EH (cell line): Measurements from ENCODE around the gene NUP62CL.
A peak's percentile ranks its signal among the peaks of the same experiment; 100 is the strongest.
"Not testable (repeated sequence)": the region's sequence is repeated elsewhere in the genome, so short reads cannot be mapped to it uniquely, and the experiment has no call there.

ENCODE experiments used
- DNase-seq: peaks from one replicate; pipeline ENCODE4 v3.0.0-alpha.2; 2015; ENCODE audit warnings: low read depth

NUP62CL gene, protein sequence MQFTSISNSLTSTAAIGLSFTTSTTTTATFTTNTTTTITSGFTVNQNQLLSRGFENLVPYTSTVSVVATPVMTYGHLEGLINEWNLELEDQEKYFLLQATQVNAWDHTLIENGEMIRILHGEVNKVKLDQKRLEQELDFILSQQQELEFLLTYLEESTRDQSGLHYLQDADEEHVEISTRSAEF

DNA sequence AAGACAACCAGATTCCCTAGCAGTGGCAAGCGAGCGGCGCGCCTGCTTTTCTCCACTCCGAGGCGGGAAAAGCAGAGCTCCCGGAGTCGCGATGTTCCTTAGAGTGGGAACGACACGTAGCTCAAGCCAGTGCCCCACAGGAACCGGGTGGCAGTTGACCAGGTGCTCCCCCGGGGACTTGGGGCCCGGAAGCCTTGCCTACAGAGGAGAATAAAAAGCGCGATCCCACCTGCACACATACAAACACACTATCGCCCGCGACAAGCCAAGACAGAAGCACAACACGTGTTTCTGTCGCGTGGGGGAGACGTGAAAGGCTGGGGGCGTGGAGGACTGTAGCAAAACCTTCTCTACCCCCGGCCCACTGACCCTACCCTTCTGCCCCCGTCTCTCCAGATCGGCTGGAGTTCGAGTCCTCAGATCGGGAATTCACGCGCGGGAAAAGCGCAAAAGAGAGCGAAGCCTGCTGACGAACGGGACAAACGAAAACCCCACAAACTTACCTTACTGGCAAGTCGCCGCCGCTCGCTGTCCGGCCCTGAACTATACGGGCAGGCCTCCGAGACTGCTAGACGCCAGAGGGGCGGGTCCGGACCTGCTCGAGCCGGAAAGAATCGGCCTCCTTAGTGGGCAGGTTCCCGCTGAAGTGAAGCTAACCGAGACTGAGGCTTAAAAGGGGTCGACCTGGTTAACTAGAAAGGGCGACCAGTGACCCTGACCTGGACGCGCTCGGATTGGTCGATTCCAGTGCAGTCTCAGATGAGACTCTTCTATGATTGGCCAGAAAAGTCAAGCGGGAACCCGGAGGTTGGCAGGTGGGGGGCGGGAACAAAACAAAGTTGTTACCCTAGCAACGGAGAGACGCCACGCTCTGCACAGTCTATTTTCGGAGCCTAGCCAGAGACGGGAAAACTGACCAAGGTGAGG lies at the start of gene NUP62CL, which contains the start of gene DNAAF6:
Gene NUP62CL, minus strand, starts transcription at position 664 of the 927 bp plus-strand sequence. CDS start 31,287 bp downstream, outside the sequence.
Gene DNAAF6, plus strand, starts transcription at position 842 of the 927 bp plus-strand sequence. CDS start 6,265 bp downstream, outside the sequence.
- peak; percentile 41 for DNase-seq

DNA sequence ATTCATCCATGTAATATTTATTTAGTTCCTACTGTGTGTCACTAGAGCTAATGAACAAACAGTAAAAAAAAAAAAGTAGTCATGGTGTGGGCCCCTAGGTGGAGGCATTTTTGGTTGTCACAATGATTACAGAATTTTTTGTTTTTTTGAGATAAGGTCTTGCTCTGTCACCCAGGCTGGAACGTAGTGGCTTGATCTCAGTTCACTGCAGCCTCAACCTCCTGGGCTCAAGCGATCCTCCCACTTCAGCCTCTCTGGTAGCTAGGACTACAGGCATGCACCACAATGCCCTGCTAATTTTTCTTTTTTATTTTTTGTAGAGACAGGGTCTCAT lies 22.2 kb upstream of the NUP62CL start:
- no peak for DNase-seq

- no peak for DNase-seq
Observed at GRCh38 chrX:107227780-107228485, 21.7 kb upstream of the NUP62CL start.

- no peak for DNase-seq
Observed at GRCh38 chrX:107226757-107227156, 20.5 kb upstream of the NUP62CL start.

- DNase-seq = no peak
Observed at GRCh38 chrX:107213477-107213876, 7.2 kb upstream of the NUP62CL start.

- no peak for DNase-seq
Observed at GRCh38 chrX:107207943-107208342, 1.7 kb upstream of the NUP62CL start.

DNA sequence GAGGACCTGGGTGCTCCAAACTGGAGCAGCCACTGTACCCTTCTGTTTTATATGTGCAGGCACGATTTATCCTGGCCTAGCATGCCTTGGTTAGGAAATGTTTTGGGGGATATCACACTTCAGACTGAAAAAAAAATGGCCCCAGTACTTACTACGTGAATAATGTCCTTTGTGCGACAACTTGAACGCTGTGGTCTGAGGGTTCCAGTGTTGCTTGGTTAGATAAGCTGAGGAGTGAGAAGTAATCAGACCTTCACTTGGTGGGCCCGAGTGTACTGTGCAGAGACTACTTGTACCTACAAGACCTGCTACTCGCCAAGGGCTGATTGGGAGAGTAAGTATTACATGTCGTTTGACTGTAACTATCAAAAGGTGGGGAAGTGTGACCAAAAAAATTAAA lies 856 bp upstream of the NUP62CL start:
- no peak for DNase-seq

DNA sequence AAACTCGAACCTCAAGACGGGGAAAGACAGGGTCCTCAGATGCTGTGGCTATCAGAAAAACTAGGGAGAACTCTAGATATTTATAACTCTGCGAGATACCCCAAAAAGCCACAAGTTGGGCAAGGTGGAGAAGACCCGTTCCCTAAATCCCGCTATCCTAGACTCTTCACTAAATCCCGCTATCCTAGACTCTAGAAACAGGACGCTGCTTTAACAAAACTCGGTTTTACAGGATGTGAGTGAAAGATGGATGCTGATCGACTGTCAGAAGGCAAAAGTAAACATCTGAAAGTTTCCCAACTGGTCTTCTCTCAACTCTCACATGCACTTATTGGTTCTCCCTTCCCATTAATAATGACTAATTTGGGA lies 448 bp upstream of the NUP62CL start:
- DNase-seq = no peak

- no peak for DNase-seq
Observed at GRCh38 chrX:107204068-107204605, 2.1 kb downstream of the NUP62CL start.

- no peak for DNase-seq
Observed at GRCh38 chrX:107199491-107199890, 6.7 kb downstream of the NUP62CL start.

- not testable (repeated sequence) for DNase-seq
Observed at GRCh38 chrX:107198074-107198473, 8.2 kb downstream of the NUP62CL start.

DNA sequence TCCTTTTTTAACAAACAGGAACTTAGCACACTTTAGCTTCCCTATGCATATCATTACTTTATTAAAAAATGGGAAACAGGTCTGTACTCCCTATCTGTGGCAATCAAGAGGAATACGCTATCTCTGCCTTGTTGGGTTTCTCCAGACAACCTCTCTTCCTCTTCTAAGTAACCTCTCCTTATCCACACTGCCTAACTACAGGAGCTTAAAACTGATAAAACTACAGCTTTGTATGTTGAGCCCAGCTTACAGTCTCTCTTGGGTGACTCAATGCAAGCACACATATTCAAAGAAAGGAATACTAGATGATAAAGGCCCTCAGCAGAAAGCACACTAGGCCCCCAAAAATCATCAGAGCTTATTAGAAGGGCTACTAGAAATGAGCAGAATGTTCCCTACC lies 8.9 kb downstream of the NUP62CL start:
- no peak for DNase-seq

- DNase-seq = no peak
Observed at GRCh38 chrX:107171369-107172102, 34.7 kb downstream of the NUP62CL start.

DNA sequence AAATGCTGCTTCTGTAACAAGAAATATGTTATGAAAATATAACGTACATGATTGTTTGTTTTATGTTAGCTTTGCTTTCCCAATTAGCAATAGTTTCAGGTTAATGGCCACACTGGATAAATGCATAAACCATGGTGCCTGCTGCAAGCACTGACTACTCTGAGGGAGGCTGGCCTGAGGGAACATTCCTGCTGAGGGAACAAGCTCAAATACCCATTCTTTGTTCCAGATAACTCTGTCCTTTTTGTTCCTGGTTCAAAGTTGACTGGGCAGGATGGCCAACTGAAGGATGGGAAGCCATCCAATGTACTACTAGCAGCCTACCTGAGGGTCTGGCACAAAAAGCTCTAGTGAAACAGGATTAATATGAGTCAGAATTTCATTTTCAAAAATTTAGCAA lies 37.5 kb downstream of the NUP62CL start:
- DNase-seq = no peak

DNA sequence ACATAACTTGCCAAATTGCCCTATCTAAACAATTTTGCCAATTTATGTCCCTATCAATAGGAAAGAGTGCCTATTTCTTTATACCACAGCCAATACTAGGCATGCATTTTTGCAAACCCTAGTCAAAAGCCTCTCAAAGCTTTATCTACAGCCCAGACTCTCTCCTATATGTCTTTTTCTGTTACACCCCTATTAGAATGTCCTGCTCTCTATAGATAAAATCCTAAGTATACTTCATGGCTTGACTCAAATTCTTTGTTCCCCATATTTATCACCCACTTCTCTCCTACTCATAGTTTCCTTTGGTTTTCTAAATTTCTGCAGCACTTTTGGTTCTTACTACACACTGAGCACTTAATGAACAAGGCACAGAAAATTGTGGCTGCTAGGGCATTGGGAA lies 38.0 kb downstream of the NUP62CL start:
- no peak for DNase-seq

GRCh38 chrX:107167163-107167921 lies 38.9 kb downstream of the NUP62CL start:
- no peak for DNase-seq

- not testable (repeated sequence) for DNase-seq
Observed at GRCh38 chrX:107157618-107158017, 48.6 kb downstream of the NUP62CL start.

GRCh38 chrX:107155621-107156430 lies 50.4 kb downstream of the NUP62CL start:
- not testable (repeated sequence) for DNase-seq

- peak; percentile 20 for DNase-seq
Observed at GRCh38 chrX:107154787-107155620, 51.2 kb downstream of the NUP62CL start.
